Measurements from ENCODE around the gene ANKRD29.

Gene ANKRD29

GRCh38 chr18:23662309-23663263, at the start of gene ANKRD29:
TSS of gene ANKRD29 (minus strand) at chr18:23662911. CDS start at chr18:23662730, 181 bp downstream.
- DNase-seq = peak; percentile 10

DNA sequence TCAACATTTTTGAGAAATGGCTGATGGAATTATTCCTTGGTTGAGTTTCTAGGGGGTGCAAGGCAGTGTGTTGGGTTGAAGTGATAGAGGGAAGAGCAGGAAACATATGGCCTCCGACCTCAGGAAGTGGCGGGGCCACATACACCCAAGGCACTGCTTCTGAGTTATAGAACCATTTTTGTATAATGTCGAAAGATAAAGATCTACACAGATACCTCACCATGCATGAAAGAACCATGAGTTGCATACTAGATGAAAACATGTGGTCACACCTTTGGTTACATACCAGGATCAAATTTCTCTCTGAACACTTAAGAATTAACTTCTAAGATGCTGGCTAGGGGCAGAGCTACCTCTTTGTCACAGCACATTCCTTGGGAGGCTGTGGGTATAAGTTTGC, 49.7 kb upstream of the ANKRD29 start:
- no peak for DNase-seq

- no peak for DNase-seq
Observed at GRCh38 chr18:23711426-23711825, 48.7 kb upstream of the ANKRD29 start.

GRCh38 chr18:23710946-23711345, 48.2 kb upstream of the ANKRD29 start:
- DNase-seq = no peak

DNA sequence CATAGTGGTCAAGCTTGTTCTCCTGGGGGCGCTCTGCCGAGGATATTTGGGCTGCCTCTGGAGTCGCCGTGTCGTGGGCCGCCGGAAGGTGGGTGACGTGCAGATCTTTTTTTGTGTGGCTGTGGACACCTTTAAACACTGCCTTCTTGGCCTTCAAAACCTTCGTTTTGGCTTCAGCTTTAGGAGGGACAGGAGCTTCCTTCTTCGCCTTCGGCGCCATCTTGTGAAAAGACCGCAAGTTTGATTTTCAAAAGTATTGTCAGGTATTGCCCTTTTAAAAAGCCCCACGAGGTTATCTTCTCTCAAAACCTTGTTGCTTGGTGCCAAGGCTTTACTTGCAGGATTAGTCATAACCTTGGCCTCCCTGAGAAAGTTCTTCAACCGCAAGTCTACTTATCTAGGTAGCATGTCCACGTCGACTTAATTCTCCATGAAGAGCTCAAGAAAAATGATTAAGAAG, 47.4 kb upstream of the ANKRD29 start:
- DNase-seq = no peak

- no peak for DNase-seq
Observed at GRCh38 chr18:23706971-23707640, 44.4 kb upstream of the ANKRD29 start.

GRCh38 chr18:23704806-23705205, 42.1 kb upstream of the ANKRD29 start:
- DNase-seq = no peak

DNA sequence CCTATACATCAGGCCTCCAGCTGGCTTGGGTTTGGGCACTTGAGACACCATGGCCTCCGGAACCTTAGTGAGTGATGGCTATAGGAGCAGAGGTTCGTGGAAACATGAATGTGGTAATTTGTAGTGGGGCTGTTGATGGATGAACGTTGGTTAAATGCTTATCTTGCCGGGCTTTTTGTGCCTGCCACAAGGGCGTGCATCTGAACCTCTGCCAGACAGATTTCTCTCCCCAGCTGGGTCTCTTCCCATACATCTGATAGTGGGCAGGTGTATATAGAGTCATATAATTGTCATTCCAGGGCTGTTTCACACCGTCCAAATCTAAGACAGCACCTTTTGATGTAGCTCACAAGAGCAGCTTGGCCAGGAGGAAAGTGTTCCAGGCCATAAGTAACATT, 41.3 kb upstream of the ANKRD29 start:
- no peak for DNase-seq

- no peak for DNase-seq
Observed at GRCh38 chr18:23703057-23703986, 40.6 kb upstream of the ANKRD29 start.

- DNase-seq = no peak
Observed at GRCh38 chr18:23702606-23703005, 39.9 kb upstream of the ANKRD29 start.

- DNase-seq = no peak
Observed at GRCh38 chr18:23701544-23702064, 38.9 kb upstream of the ANKRD29 start.

GRCh38 chr18:23701017-23701416, 38.3 kb upstream of the ANKRD29 start:
- no peak for DNase-seq

- no peak for DNase-seq
Observed at GRCh38 chr18:23694637-23695430, 32.1 kb upstream of the ANKRD29 start.

DNA sequence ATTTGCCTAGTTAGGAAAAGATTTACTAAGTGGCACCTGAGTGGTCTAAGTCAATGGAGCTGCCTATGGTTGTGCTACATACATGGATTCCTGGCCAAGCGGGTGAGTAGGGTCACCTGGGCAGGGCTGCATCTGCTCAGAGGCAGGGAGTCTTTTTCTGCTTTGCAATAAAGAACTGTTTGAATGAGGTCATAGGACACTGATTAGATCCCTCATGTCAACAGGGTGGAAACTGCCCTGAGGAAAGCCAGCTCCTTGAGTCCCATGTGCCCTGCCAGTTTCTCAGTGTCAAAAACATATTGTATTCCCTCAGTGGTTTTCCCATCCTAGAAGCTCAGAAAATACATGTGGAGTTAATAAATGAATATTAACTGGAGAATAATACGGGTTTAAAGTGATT, 31.1 kb upstream of the ANKRD29 start:
- DNase-seq = no peak

DNA sequence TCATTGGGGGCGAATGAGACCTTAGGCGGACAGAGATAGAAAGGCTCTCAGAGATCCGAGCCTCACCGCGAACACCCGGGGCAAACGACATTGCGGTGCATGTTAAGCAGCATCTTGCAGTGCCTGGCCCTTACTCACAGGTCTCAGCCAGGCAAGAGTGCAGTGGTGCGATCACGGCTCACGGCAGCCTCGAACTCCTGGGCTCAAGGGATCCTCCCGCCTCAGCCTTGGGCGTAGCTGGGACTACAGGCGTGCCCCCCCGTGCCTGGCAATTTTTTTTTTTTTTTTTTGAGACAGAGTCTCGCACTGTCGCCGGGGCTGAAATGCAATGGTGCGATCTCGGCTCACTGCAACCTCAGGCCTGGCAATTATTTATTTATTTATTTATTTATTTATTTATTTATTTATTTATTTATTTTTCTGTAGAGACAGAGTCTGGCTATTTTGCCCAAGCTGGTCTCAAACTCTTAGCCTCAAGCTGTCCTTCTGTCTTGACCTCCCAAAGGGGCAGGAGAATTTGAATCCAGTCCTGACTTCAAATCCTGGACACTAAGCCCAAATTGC, 27.9 kb upstream of the ANKRD29 start:
- DNase-seq = no peak

GRCh38 chr18:23689616-23690504, 27.1 kb upstream of the ANKRD29 start:
- DNase-seq = no peak

DNA sequence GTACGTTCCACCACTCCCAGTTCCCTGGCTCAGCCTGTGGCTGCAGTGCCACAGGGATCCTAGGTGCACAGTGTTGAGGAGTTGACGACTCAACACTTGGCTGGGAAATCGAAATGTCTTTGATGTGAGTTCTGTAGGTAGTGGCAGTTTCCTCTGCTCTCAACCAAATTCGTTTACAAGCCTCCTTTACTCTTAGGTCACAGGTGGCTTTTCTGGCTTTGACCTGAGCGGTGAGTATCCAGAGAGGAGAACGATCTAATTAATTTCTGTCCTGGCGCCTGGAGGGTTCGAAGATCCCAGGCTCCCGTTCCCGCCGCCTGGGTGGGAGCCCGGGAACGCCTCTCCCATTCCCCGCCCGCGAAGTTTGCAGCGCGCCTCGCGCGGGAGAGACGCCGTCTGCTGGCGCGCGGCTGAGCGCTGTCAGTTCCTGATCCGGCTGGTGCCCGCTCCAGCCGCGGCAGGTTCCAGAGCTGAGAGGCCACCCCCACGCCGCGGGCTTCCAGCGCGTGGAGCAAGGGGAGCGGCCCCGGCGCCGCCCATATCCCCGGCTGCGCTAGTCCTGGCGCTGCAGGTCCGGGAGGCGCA, 26.4 kb upstream of the ANKRD29 start, which contains the start of gene LAMA3:
TSS of gene LAMA3 (plus strand) at position 423 of the 585 bp plus-strand sequence. CDS start 231 bp downstream, outside the sequence.
- DNase-seq = peak; percentile 9

DNA sequence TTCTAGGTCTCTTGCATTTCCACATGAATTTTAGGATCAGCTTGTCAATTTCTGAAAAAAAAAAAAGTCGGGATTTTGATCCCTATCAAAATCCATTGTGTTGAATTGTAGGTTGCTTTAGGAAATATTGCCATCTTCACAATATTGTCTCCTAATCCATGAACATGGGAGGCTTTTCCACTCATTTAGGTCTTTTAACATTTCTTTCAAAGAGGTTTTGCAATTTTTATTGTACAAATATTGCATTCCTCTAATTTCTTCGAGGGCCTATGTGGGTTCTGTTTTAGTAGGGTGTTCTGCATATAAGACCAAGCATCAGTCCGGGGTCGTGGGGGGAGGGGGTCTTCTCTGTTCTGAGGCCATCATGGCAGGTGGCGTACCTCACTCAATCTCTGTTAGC, 25.8 kb upstream of the ANKRD29 start:
- no peak for DNase-seq

- DNase-seq = no peak
Observed at GRCh38 chr18:23684515-23685197, 21.9 kb upstream of the ANKRD29 start.
